ENCODE results near the gene HYAL1.

HYAL1 gene

DNA sequence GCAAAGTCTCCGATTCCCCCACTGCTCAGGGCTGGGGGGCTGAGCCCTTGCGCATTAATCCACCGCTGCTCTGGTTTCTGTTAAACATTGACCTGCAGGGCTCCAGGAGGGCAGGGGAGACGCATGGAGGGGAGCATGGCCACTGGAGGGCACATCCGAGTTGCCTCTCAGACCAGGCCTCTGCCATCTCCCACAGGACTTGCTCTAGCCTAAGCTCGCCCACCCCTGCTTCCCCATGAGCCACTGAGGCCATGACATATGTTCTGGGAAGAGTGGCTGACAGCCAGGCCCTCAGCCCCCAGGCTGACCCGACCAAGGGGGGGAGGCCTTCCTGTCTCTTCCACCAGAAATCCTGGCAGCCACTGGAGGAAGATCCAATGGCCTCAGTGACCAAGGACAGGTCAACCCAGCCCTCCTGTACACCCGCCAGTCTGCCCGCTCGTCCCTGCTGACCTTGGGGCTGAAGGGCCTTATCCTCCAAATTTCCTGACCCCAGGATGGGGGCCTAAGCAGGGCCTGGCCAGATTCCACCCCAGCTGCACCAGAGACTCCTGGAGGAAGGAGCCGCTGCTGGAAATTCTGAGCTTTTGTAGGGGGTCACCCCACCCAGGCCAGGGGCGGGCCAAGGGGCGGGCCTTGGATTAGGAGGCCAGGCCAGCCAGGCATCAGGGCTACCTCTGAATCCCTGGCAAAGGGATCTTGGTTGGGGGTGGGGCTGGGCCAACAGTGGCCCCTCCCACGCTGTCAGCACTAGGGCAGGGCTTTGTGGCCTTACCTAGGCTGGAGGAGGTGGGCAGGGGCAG lies at the start of gene HYAL1:
TSS of gene HYAL1 (minus strand) at position 562 of the 803 bp plus-strand sequence. CDS start 618 bp downstream, outside the sequence.
- no peak for DNase-seq

- no peak for DNase-seq
Measured at GRCh38 chr3:50352781-50353180, 49.4 kb upstream of the HYAL1 start.

GRCh38 chr3:50351323-50351697 lies 47.9 kb upstream of the HYAL1 start:
- DNase-seq = no peak

DNA sequence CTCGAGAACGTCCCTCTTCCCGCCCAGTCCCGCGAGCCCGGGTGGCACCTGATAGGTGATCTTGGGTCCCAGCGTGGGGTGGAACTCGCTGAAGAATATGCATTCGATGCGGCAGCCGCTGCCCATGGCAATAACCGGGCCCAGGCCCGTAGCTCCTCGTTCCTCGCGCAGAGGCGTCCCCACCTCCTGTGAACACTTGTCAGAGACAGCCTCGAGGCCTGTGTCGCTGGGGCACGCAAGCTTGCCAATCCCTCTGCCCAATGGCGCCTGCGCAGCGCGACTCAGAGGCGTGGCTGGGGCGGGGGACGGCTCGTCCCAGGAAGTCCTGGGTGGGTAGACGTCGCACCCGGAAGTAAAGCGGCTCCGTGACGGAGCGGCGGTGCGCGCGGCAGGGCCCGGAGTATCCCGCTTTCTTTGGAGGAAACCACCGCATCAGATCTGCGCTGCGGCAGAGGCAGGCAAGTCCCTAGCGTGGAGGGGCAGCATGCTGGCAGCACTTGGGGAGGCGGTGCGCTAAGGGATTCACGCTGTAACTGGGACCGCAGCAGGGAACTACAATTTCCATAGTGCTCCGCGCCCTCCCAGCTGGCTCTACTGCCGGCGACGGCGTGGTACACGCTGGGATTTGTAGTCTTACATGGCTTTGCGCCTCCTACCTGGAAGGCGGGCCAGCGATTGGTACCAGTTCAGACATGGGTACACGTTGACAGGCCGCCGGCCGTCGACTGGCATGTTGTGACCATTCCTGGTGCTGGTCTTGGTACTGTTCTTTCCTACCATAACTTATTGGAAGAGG lies 47.4 kb upstream of the HYAL1 start, which contains the start of the genes CYB561D2 and NPRL2:
TSS of gene CYB561D2 (plus strand) at position 336 of the 796 bp plus-strand sequence. CDS start 572 bp downstream, outside the sequence.
TSS of gene NPRL2 (minus strand) at position 249 of the 796 bp plus-strand sequence. CDS start at position 126, 123 bp downstream.
- peak; percentile 99 for DNase-seq

DNA sequence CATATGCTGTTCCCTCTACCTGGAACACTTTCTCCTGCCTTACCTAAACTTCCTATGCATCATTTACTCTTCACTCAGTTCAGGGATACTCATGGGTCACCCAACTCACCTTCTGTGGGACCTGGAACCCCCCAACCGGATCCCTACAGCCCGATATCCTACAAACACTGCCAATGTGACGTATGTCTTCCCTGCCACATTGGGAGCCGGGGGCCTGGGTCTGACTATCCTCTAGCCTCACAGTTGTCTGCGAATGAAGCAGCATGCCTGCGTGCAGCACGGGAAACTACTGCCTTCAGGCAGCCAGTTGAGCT lies 46.8 kb upstream of the HYAL1 start:
- no peak for DNase-seq

GRCh38 chr3:50347187-50347813 lies 43.9 kb upstream of the HYAL1 start:
- DNase-seq = peak; percentile 72

- peak; percentile 66 for DNase-seq
Measured at GRCh38 chr3:50345586-50346234, 42.3 kb upstream of the HYAL1 start, which contains the start of gene ZMYND10. TSS of gene ZMYND10 (minus strand) at chr3:50345732. CDS start at chr3:50345579, 153 bp downstream.

DNA sequence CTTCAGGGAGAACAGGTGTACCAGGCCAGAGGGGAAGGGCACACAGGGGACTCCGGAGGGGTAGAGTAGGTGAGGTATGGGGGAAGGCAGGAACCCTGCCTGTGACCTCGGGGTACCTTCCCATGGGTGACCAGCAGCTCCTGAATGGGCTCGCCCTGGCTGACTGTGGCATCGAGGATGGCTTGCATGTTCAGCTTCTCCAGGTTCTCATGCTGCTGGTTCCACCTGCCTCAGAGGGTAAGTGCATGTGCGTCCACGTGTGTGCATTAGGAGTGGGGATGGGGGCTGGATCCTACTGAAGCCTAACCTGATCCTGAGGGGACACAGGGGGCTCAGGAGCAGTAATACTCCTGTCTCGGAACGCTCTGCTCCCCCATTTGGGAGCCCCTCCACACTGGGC lies 41.6 kb upstream of the HYAL1 start:
- no peak for DNase-seq

DNA sequence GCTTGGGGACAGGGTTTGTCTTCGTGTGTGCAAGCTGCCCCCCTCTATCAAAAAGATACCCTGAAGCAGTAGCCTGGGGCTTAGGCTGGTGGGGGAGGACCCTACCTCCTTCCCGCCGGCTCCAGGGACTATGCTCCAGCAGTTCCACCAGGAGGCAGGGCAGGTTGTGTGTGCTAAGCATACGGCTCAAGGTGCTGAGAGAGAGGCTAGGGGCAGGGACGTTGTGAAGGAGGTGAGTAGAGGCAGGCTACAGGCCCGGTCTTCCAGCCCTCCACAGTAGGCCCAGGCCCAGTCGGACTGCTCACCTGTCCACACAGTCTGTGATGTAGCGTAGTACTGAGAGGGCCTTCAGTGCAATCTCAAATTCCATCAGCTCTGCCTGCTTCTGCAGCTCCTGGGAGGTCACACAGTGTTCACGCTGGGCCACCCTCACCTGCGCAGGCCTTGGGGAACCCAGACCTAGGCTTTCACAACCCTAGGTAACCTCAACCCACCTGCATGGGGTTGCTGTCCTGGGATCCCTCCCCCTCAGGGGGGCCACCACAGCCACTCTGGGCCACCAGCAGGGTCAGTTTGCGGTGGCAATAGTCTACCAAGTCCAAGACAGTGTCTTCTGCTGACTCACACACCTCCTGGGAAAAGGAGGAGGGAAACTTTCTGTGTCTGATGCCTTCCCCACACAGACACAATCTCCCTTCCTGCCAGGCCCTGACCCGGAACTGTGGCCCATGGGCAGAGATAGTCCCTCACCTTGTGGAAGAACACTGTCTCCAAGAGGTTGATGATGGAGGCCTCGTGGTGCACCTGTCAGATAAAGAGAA lies 39.6 kb upstream of the HYAL1 start:
- no peak for DNase-seq

- no peak for DNase-seq
Measured at GRCh38 chr3:50341996-50342650, 38.7 kb upstream of the HYAL1 start.

GRCh38 chr3:50341537-50341936 lies 38.2 kb upstream of the HYAL1 start:
- no peak for DNase-seq

- no peak for DNase-seq
Measured at GRCh38 chr3:50340448-50341329, 37.3 kb upstream of the HYAL1 start, which contains the start of gene RASSF1. TSS of gene RASSF1 (minus strand) at chr3:50340836. CDS start at chr3:50340805, 31 bp downstream.

DNA sequence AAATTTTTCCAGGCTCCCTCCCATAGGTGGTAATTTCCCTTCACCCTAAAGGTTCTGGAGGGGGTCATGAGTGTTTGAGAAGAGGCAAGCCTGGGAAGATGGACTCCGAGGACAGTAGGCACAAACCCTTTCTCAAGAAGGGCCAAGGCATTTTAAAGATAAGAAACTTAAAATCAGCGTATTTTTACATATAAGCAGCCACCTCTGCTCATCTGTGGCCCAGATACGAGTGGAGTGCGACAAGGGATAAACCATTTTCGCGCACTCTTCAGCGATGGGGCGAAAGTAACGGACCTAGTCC lies 36.7 kb upstream of the HYAL1 start:
- DNase-seq = no peak

GRCh38 chr3:50339485-50340146 lies 36.2 kb upstream of the HYAL1 start:
- no peak for DNase-seq

DNA sequence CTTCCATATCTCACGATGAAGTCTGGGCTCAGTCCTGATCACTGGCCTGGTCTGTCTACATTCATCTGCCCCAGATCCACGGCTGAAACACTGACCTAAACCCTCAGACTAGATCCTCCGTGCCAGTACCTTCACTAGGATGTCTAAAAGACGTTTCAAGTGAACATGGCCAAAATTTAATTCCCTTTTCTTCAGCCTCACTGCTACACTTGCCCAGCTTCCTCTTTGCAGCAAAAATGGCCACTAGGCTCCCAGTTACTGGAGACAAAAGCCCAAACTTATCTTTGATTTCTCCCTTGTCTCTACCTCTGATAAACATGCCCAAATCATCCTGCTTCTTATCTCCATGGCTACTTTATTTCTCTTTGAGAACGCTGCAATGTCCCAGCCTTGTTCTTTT lies 35.6 kb upstream of the HYAL1 start:
- DNase-seq = no peak

GRCh38 chr3:50337175-50337861 lies 33.9 kb upstream of the HYAL1 start:
- peak; percentile 87 for DNase-seq

GRCh38 chr3:50336452-50337174 lies 33.2 kb upstream of the HYAL1 start:
- DNase-seq = no peak

- no peak for DNase-seq
Measured at GRCh38 chr3:50334339-50335075, 31.1 kb upstream of the HYAL1 start.

Measured in activated CD4-positive, alpha-beta T cell treated with anti-CD3 and anti-CD28 coated beads for 1 hour (primary cell).